GM23338 (cell line): Measurements from ENCODE around the gene TIMM17A.

Experiments used
- CREB1 ChIP-seq: fragments of 250-450 bp; sonication (Bioruptor Pico); IDR thresholded peaks from 2 replicates; pipeline ENCODE4 v1.5.0; 2020; ENCODE audit warnings: low read depth, mild to moderate bottlenecking, moderate library complexity
- CTCF ChIP-seq, 2 experiments: fragments of 200-600 bp in 1 of 2; sonication (generic) in 1 of 2; conservative IDR thresholded peaks; 2 replicates each; pipeline versions ENCODE4 v1.5.1 to v1.6.1; 2016 to 2017; ENCODE audit warnings: antibody characterized with exemption in 2 of 2, low read depth in 2 of 2, mild to moderate bottlenecking in 2 of 2, moderate library complexity in 1 of 2
- EZH2 ChIP-seq: fragments of 200-600 bp; sonication (generic); IDR thresholded peaks from one replicate; pipeline ENCODE4 v1.8.0; 2017; ENCODE audit warnings: antibody characterized with exemption, mild to moderate bottlenecking, low read depth; ENCODE audit not compliant: unreplicated experiment
- EZH2phosphoT487 ChIP-seq: fragments of 200-600 bp; sonication (generic); IDR thresholded peaks from one replicate; pipeline ENCODE4 v1.8.1; 2018; ENCODE audit warnings: antibody characterized with exemption; ENCODE audit not compliant: unreplicated experiment
- JUNB ChIP-seq: IDR thresholded peaks from one replicate; pipeline ENCODE4 v1.6.1; 2016; ENCODE audit warnings: antibody characterized with exemption; ENCODE audit not compliant: unreplicated experiment
- NANOG ChIP-seq: IDR thresholded peaks from 2 replicates; pipeline ENCODE4 v1.6.1; 2016; ENCODE audit warnings: antibody characterized with exemption, borderline replicate concordance
- POLR2AphosphoS5 ChIP-seq: IDR thresholded peaks from 2 replicates; pipeline ENCODE4 v1.6.1; 2016; ENCODE audit warnings: antibody characterized with exemption, low read depth
- STAT1 ChIP-seq: IDR thresholded peaks from one replicate; pipeline ENCODE4 v1.6.1; 2016; ENCODE audit warnings: antibody characterized with exemption; ENCODE audit not compliant: unreplicated experiment
- ZNF114 ChIP-seq: fragments of 250-450 bp; sonication (Bioruptor Pico); IDR thresholded peaks from 2 replicates; pipeline ENCODE4 v1.5.0; 2020; ENCODE audit warnings: mild to moderate bottlenecking, moderate library complexity
- ZNF331 ChIP-seq: fragments of 250-450 bp; sonication (Bioruptor Pico); IDR thresholded peaks from 2 replicates; pipeline ENCODE4 v1.5.0; 2020; ENCODE audit warnings: low read depth, mild to moderate bottlenecking, moderate library complexity
- TF ChIP-seq, protein P1 (sequence below): IDR thresholded peaks from one replicate; pipeline ENCODE4 v1.6.1; 2018; ENCODE audit warnings: antibody characterized with exemption; ENCODE audit not compliant: unreplicated experiment
- TF ChIP-seq, protein P2 (sequence below): IDR thresholded peaks from 2 replicates; pipeline ENCODE4 v1.6.1; 2016; ENCODE audit warnings: antibody characterized with exemption
- TF ChIP-seq, protein P3 (sequence below): fragments of 250-450 bp; sonication (Bioruptor Pico); IDR thresholded peaks from 2 replicates; pipeline ENCODE4 v1.5.0; 2020; ENCODE audit warnings: mild to moderate bottlenecking, moderate library complexity

GRCh38 chr1:201989354-201990128 lies 34.2 kb downstream of the TIMM17A start:
- TF ChIP-seq CTCF (conservative IDR thresholded peaks at IDR 0.05; ENCODE audit: low read depth in 2 of 2) (no peak), JUNB (no peak), EZH2 (no peak), POLR2AphosphoS5 (no peak), EZH2phosphoT487 (no peak), CREB1 (CRISPR knock-in tag) (no peak), ZNF114 (no peak), NANOG (no peak), ZNF331 (CRISPR knock-in tag) (no peak), STAT1 (no peak)
- TF ChIP-seq, protein P1, sequence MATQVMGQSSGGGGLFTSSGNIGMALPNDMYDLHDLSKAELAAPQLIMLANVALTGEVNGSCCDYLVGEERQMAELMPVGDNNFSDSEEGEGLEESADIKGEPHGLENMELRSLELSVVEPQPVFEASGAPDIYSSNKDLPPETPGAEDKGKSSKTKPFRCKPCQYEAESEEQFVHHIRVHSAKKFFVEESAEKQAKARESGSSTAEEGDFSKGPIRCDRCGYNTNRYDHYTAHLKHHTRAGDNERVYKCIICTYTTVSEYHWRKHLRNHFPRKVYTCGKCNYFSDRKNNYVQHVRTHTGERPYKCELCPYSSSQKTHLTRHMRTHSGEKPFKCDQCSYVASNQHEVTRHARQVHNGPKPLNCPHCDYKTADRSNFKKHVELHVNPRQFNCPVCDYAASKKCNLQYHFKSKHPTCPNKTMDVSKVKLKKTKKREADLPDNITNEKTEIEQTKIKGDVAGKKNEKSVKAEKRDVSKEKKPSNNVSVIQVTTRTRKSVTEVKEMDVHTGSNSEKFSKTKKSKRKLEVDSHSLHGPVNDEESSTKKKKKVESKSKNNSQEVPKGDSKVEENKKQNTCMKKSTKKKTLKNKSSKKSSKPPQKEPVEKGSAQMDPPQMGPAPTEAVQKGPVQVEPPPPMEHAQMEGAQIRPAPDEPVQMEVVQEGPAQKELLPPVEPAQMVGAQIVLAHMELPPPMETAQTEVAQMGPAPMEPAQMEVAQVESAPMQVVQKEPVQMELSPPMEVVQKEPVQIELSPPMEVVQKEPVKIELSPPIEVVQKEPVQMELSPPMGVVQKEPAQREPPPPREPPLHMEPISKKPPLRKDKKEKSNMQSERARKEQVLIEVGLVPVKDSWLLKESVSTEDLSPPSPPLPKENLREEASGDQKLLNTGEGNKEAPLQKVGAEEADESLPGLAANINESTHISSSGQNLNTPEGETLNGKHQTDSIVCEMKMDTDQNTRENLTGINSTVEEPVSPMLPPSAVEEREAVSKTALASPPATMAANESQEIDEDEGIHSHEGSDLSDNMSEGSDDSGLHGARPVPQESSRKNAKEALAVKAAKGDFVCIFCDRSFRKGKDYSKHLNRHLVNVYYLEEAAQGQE = no peak
- TF ChIP-seq, protein P2, sequence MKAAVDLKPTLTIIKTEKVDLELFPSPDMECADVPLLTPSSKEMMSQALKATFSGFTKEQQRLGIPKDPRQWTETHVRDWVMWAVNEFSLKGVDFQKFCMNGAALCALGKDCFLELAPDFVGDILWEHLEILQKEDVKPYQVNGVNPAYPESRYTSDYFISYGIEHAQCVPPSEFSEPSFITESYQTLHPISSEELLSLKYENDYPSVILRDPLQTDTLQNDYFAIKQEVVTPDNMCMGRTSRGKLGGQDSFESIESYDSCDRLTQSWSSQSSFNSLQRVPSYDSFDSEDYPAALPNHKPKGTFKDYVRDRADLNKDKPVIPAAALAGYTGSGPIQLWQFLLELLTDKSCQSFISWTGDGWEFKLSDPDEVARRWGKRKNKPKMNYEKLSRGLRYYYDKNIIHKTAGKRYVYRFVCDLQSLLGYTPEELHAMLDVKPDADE = no peak
- TF ChIP-seq, protein P3, sequence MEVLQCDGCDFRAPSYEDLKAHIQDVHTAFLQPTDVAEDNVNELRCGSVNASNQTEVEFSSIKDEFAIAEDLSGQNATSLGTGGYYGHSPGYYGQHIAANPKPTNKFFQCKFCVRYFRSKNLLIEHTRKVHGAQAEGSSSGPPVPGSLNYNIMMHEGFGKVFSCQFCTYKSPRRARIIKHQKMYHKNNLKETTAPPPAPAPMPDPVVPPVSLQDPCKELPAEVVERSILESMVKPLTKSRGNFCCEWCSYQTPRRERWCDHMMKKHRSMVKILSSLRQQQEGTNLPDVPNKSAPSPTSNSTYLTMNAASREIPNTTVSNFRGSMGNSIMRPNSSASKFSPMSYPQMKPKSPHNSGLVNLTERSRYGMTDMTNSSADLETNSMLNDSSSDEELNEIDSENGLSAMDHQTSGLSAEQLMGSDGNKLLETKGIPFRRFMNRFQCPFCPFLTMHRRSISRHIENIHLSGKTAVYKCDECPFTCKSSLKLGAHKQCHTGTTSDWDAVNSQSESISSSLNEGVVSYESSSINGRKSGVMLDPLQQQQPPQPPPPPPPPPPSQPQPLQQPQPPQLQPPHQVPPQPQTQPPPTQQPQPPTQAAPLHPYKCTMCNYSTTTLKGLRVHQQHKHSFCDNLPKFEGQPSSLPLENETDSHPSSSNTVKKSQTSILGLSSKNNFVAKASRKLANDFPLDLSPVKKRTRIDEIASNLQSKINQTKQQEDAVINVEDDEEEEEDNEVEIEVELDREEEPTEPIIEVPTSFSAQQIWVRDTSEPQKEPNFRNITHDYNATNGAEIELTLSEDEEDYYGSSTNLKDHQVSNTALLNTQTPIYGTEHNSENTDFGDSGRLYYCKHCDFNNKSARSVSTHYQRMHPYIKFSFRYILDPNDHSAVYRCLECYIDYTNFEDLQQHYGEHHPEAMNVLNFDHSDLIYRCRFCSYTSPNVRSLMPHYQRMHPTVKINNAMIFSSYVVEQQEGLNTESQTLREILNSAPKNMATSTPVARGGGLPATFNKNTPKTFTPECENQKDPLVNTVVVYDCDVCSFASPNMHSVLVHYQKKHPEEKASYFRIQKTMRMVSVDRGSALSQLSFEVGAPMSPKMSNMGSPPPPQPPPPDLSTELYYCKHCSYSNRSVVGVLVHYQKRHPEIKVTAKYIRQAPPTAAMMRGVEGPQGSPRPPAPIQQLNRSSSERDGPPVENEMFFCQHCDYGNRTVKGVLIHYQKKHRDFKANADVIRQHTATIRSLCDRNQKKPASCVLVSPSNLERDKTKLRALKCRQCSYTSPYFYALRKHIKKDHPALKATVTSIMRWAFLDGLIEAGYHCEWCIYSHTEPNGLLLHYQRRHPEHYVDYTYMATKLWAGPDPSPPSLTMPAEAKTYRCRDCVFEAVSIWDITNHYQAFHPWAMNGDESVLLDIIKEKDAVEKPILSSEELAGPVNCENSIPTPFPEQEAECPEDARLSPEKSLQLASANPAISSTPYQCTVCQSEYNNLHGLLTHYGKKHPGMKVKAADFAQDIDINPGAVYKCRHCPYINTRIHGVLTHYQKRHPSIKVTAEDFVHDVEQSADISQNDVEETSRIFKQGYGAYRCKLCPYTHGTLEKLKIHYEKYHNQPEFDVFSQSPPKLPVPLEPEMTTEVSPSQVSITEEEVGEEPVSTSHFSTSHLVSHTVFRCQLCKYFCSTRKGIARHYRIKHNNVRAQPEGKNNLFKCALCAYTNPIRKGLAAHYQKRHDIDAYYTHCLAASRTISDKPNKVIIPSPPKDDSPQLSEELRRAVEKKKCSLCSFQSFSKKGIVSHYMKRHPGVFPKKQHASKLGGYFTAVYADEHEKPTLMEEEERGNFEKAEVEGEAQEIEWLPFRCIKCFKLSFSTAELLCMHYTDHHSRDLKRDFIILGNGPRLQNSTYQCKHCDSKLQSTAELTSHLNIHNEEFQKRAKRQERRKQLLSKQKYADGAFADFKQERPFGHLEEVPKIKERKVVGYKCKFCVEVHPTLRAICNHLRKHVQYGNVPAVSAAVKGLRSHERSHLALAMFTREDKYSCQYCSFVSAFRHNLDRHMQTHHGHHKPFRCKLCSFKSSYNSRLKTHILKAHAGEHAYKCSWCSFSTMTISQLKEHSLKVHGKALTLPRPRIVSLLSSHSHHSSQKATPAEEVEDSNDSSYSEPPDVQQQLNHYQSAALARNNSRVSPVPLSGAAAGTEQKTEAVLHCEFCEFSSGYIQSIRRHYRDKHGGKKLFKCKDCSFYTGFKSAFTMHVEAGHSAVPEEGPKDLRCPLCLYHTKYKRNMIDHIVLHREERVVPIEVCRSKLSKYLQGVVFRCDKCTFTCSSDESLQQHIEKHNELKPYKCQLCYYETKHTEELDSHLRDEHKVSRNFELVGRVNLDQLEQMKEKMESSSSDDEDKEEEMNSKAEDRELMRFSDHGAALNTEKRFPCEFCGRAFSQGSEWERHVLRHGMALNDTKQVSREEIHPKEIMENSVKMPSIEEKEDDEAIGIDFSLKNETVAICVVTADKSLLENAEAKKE = no peak
